HCT116 (cell line): Measurements from ENCODE around the gene ACP6. TPM values are rescaled to one million over a fixed set of nuclear protein-coding genes. Genes with fewer than 3 reads are reported as not detected.

Experiments
- ATAC-seq: fragments of 200-7000 bp; cut with Tn5 transposase; 2 replicates; pipeline ENCODE4 v1.9.1; 2020; ENCODE audit warnings: mild to moderate bottlenecking, moderate library complexity
- BruUV-seq: library from RNA; stranded (reverse); fragments of 400-500 nt; replicated peaks from 2 replicates; lab custom pipeline; 2021; lab: Mats Ljungman, UMichigan
- CTCF ChIA-PET: fragments of 300-600 bp; sonication (Branson Sonifier 250); formaldehyde crosslinking; loops from one replicate; lab custom pipeline; 2021; ENCODE audit warnings: antibody characterized with exemption; lab: Charles Lee
- POLR2A ChIA-PET: fragments of 300-600, 350-600 bp; sonication (Branson Sonifier 250); formaldehyde crosslinking; loops from one replicate; lab custom pipeline; 2021; ENCODE audit warnings: antibody characterized with exemption; lab: Charles Lee
- RAD21 ChIA-PET, 2 experiments: fragments of 300-600 bp; sonication (Branson Sonifier 250); formaldehyde crosslinking; loops; one replicate each; lab custom pipeline; 2023; ENCODE audit warnings: low total read pairs in 2 of 2; ENCODE audit not compliant: uncharacterized antibody in 2 of 2, unreplicated experiment in 2 of 2, low non-redundant PET in 1 of 2; lab: Charles Lee
- DNase-seq: peaks from one replicate; pipeline ENCODE4 v3.0.0-alpha.2; 2010; ENCODE audit warnings: low read depth, low spot score
- H2AFZ ChIP-seq: fragments of 200-600 bp; shearing (Covaris generic), sonication (generic); 2 replicates; pipeline ENCODE4 v1.6.1; 2017; ENCODE audit warnings: low read depth, mixed run types, mixed read lengths, antibody characterized with exemption, low read length; ENCODE audit not compliant: poor library complexity, severe bottlenecking
- H3K27ac ChIP-seq: 2 replicates; pipeline ENCODE4 v1.5.1; 2012; ENCODE audit warnings: low read depth, low read length
- H3K27me3 ChIP-seq: fragments of 200-600 bp; sonication (generic); 2 replicates; pipeline ENCODE4 v1.6.1; 2016; ENCODE audit warnings: mixed run types, low read length, mixed read lengths; ENCODE audit not compliant: insufficient read depth
- H3K36me3 ChIP-seq, 2 experiments: fragments of 200-500 bp in 1 of 2; fragments of 200-600 bp in 1 of 2; sonication (Bioruptor generic) in 1 of 2; sonication (generic) in 1 of 2; 2 replicates each; pipeline versions ENCODE4 v1.5.1 to v1.6.1; 2014 to 2016; ENCODE audit warnings: low read length in 2 of 2, inconsistent platforms in 1 of 2, mixed read lengths in 1 of 2, mixed run types in 1 of 2; ENCODE audit not compliant: insufficient read depth in 2 of 2, control insufficient read depth in 1 of 2
- H3K4me1 ChIP-seq, 2 experiments: fragments of 200-600 bp in 1 of 2; sonication (generic) in 1 of 2; 2 replicates each; pipeline versions ENCODE4 v1.5.1 to v1.6.1; 2012 to 2017; ENCODE audit warnings: low read length in 2 of 2, inconsistent platforms in 1 of 2, mild to moderate bottlenecking in 1 of 2, mixed read lengths in 1 of 2, mixed run types in 1 of 2, moderate library complexity in 1 of 2; ENCODE audit not compliant: insufficient read depth in 2 of 2, control insufficient read depth in 1 of 2
- H3K4me2 ChIP-seq: fragments of 200-600 bp; sonication (generic); 2 replicates; pipeline ENCODE4 v1.6.1; 2017; ENCODE audit warnings: mixed run types, low read length, mixed read lengths
- H3K4me3 ChIP-seq, 2 experiments: fragments of 200-600 bp in 1 of 2; sonication (generic) in 1 of 2; replicated peaks in 1 of 2; 2 replicates each; pipeline ENCODE4 v1.5.1; 2011 to 2016; ENCODE audit warnings: low read length in 2 of 2, control low read depth in 1 of 2, low read depth in 1 of 2, mild to moderate bottlenecking in 1 of 2, mixed read lengths in 1 of 2, mixed run types in 1 of 2
- H3K79me2 ChIP-seq: fragments of 200-600 bp; sonication (generic); 2 replicates; pipeline ENCODE4 v1.6.1; 2017; ENCODE audit warnings: mild to moderate bottlenecking, mixed run types, low read length, moderate library complexity, mixed read lengths; ENCODE audit not compliant: insufficient read depth
- H3K9ac ChIP-seq: fragments of 200-600 bp; sonication (generic); 2 replicates; pipeline ENCODE4 v1.6.1; 2016; ENCODE audit warnings: low read length, mixed read lengths
- H3K9me2 ChIP-seq: fragments of 200-600 bp; sonication (generic), shearing (Covaris generic); 2 replicates; pipeline ENCODE4 v1.6.1; 2017; ENCODE audit warnings: mixed run types, mild to moderate bottlenecking, moderate library complexity; ENCODE audit not compliant: insufficient read depth
- H3K9me3 ChIP-seq, 2 experiments: fragments of 200-500 bp in 1 of 2; fragments of 200-600 bp in 1 of 2; sonication (Bioruptor generic) in 1 of 2; sonication (generic) in 1 of 2; 2 replicates each; pipeline ENCODE4 v1.6.1; 2014 to 2017; ENCODE audit warnings: low read length in 2 of 2, mixed read lengths in 2 of 2, inconsistent platforms in 1 of 2, low read depth in 1 of 2, mild to moderate bottlenecking in 1 of 2, mixed run types in 1 of 2, moderate library complexity in 1 of 2; ENCODE audit not compliant: control insufficient read depth in 1 of 2, insufficient read depth in 1 of 2
- H4K20me1 ChIP-seq: fragments of 200-600 bp; sonication (generic), shearing (Covaris generic); 2 replicates; pipeline ENCODE4 v1.6.1; 2017; ENCODE audit warnings: mixed run types, mild to moderate bottlenecking, moderate library complexity; ENCODE audit not compliant: insufficient read depth
- EGR1 ChIP-seq: IDR thresholded peaks from 2 replicates; pipeline ENCODE4 v1.6.1; 2012; ENCODE audit warnings: low read depth
- FOSL1 ChIP-seq: IDR thresholded peaks from 2 replicates; pipeline ENCODE4 v1.6.1; 2012; ENCODE audit warnings: low read depth
- SIN3A ChIP-seq: IDR thresholded peaks from 2 replicates; pipeline ENCODE4 v1.6.1; 2012; ENCODE audit warnings: low read depth
- SRF ChIP-seq: IDR thresholded peaks from 2 replicates; pipeline ENCODE4 v1.6.1; 2012; ENCODE audit warnings: low read depth
- ZFX ChIP-seq: fragments of 450-650 bp; IDR thresholded peaks from 2 replicates; pipeline ENCODE4 v1.6.1; 2017
- ZNF274 ChIP-seq: fragments of 200-500 bp; sonication (Bioruptor generic); IDR thresholded peaks from 2 replicates; pipeline ENCODE4 v1.6.1; 2014; ENCODE audit warnings: mild to moderate bottlenecking, low read depth, low read length, inconsistent platforms
- intact Hi-C: fragments of 100-400 bp; cut with micrococcal nuclease; formaldehyde crosslinking; loops from 2 replicates; pipeline ENCODE4 v1.10.0; 2022
- total RNA-seq: library from RNA; stranded (reverse); gene quantifications from one replicate; pipeline ENCODE4 v1.2.1, GENCODE V29; 2021; ENCODE audit not compliant: unreplicated experiment
- TF ChIP-seq, protein P1 (sequence below): IDR thresholded peaks from 2 replicates; pipeline ENCODE4 v1.6.1; 2011; ENCODE audit warnings: mild to moderate bottlenecking, low read length, moderate library complexity; ENCODE audit not compliant: insufficient replicate concordance; ENCODE audit errors: extremely low read depth
- TF ChIP-seq, protein P2 (sequence below), 3 experiments: fragments of 200-600 bp in 1 of 3; sonication (generic) in 1 of 3; IDR thresholded peaks in 2 of 3; conservative IDR thresholded peaks in 1 of 3; 2 replicates each; pipeline ENCODE4 v1.5.1; 2012 to 2017; ENCODE audit warnings: low read depth in 2 of 3, low read length in 2 of 3, antibody characterized with exemption in 1 of 3, borderline replicate concordance in 1 of 3, control low read depth in 1 of 3, mild to moderate bottlenecking in 1 of 3, mixed read lengths in 1 of 3, mixed run types in 1 of 3, moderate library complexity in 1 of 3; ENCODE audit not compliant: insufficient read depth in 1 of 3
- TF ChIP-seq, protein P3 (sequence below): IDR thresholded peaks from 2 replicates; pipeline ENCODE4 v1.6.1; 2012; ENCODE audit warnings: low read depth
- TF ChIP-seq, protein P4 (sequence below): IDR thresholded peaks from 2 replicates; pipeline ENCODE4 v1.6.1; 2012

Gene ACP6
- total RNA-seq, 1 experiment from 2014 or later = 26.4 TPM

DNA sequence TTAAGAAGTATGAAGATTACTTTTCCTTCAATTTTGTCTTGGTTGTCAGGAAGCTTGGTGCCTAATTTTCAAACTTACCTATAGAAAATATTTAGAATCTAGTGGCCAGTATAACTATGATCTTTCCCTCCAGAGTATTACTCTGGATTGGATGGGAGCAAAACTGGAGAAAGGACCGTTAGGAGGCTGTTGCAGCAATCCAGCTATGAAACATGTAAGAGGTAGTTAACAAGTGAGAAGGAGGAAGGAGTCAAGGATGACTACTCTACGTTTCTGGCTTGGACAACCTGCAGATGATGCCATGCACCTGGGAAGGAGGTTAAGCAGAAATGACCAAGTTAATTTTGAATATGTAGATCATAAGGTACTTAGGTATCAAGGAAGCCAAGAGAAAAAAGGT, 3.5 kb upstream of the ACP6 start:
- no peaks in the 10 kb centered on the region for H3K36me3 ChIP-seq
- no peak for ATAC-seq
- RAD21 ChIA-PET = interaction anchor here in 1 of 2 experiments (1.5 kb wide), 1 partner anchor 219 kb away, joined by 4 read pairs; no protein-coding TSS in a partner anchor
- H3K27me3 ChIP-seq = no peaks in the 10 kb centered on the region
- H3K4me3 ChIP-seq = no peak overlapping the region
- H4K20me1 ChIP-seq = no peaks in the 10 kb centered on the region
- intact Hi-C loops = loop anchor here (5.0 kb wide), 1 partner anchor 43 kb away; no protein-coding TSS in a partner anchor
- no peak for DNase-seq
- H3K79me2 ChIP-seq = no peaks in the 10 kb centered on the region
- H3K9ac ChIP-seq = no peak overlapping the region
- BruUV-seq = no TSS peak
- H3K4me2 ChIP-seq = no peak overlapping the region
- H3K9me2 ChIP-seq = no peaks in the 10 kb centered on the region
- peaks cover 3 to 26% of the 10 kb centered on the region in 2 experiments; a peak in 3 of 4 replicates for H3K4me1 ChIP-seq
- CTCF ChIA-PET = interaction anchor here (1.5 kb wide), 1 partner anchor 219 kb away, joined by 3 read pairs; no protein-coding TSS in a partner anchor
- no peak overlapping the region for H2AFZ ChIP-seq
- TF ChIP-seq SIN3A (no peak), ZFX (no peak), SRF (no peak), ZNF274 (no peak), EGR1 (no peak), FOSL1 (no peak)
- TF ChIP-seq, protein P1, sequence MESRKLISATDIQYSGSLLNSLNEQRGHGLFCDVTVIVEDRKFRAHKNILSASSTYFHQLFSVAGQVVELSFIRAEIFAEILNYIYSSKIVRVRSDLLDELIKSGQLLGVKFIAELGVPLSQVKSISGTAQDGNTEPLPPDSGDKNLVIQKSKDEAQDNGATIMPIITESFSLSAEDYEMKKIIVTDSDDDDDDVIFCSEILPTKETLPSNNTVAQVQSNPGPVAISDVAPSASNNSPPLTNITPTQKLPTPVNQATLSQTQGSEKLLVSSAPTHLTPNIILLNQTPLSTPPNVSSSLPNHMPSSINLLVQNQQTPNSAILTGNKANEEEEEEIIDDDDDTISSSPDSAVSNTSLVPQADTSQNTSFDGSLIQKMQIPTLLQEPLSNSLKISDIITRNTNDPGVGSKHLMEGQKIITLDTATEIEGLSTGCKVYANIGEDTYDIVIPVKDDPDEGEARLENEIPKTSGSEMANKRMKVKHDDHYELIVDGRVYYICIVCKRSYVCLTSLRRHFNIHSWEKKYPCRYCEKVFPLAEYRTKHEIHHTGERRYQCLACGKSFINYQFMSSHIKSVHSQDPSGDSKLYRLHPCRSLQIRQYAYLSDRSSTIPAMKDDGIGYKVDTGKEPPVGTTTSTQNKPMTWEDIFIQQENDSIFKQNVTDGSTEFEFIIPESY = no peak
- TF ChIP-seq, protein P2, sequence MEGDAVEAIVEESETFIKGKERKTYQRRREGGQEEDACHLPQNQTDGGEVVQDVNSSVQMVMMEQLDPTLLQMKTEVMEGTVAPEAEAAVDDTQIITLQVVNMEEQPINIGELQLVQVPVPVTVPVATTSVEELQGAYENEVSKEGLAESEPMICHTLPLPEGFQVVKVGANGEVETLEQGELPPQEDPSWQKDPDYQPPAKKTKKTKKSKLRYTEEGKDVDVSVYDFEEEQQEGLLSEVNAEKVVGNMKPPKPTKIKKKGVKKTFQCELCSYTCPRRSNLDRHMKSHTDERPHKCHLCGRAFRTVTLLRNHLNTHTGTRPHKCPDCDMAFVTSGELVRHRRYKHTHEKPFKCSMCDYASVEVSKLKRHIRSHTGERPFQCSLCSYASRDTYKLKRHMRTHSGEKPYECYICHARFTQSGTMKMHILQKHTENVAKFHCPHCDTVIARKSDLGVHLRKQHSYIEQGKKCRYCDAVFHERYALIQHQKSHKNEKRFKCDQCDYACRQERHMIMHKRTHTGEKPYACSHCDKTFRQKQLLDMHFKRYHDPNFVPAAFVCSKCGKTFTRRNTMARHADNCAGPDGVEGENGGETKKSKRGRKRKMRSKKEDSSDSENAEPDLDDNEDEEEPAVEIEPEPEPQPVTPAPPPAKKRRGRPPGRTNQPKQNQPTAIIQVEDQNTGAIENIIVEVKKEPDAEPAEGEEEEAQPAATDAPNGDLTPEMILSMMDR (IDR thresholded peaks at IDR 0.05 in 2 of 3, conservative IDR thresholded peaks at IDR 0.05 in 1 of 3; ENCODE audit: borderline replicate concordance in 1 of 3, insufficient read depth in 1 of 3, low read depth in 2 of 3, low read length in 2 of 3) = no peak
- TF ChIP-seq, protein P3, sequence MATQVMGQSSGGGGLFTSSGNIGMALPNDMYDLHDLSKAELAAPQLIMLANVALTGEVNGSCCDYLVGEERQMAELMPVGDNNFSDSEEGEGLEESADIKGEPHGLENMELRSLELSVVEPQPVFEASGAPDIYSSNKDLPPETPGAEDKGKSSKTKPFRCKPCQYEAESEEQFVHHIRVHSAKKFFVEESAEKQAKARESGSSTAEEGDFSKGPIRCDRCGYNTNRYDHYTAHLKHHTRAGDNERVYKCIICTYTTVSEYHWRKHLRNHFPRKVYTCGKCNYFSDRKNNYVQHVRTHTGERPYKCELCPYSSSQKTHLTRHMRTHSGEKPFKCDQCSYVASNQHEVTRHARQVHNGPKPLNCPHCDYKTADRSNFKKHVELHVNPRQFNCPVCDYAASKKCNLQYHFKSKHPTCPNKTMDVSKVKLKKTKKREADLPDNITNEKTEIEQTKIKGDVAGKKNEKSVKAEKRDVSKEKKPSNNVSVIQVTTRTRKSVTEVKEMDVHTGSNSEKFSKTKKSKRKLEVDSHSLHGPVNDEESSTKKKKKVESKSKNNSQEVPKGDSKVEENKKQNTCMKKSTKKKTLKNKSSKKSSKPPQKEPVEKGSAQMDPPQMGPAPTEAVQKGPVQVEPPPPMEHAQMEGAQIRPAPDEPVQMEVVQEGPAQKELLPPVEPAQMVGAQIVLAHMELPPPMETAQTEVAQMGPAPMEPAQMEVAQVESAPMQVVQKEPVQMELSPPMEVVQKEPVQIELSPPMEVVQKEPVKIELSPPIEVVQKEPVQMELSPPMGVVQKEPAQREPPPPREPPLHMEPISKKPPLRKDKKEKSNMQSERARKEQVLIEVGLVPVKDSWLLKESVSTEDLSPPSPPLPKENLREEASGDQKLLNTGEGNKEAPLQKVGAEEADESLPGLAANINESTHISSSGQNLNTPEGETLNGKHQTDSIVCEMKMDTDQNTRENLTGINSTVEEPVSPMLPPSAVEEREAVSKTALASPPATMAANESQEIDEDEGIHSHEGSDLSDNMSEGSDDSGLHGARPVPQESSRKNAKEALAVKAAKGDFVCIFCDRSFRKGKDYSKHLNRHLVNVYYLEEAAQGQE = no peak
- TF ChIP-seq, protein P4, sequence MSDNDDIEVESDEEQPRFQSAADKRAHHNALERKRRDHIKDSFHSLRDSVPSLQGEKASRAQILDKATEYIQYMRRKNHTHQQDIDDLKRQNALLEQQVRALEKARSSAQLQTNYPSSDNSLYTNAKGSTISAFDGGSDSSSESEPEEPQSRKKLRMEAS = no peak
- H3K9me3 ChIP-seq = no peaks in the 10 kb centered on the region; a peak in 2 of 4 replicates
- H3K27ac ChIP-seq = no peak overlapping the region
- POLR2A ChIA-PET = no interaction called here
